Stimulated activated CD8-positive, alpha-beta memory T cell treated with anti-CD3 and anti-CD28 coated beads, Interleukin-7, amount 100 ng/mL, for 1 hour (primary cell): ENCODE results near the gene ANXA6.

Experiments
- DNase-seq, 2 donors: peaks; one replicate each; pipeline ENCODE4 v3.0.0-alpha.2; 2020; ENCODE audit warnings: low read depth in 2 of 2

The ANXA6 gene

GRCh38 chr5:151067632-151068432 is 89.7 kb downstream of the ANXA6 start:
- no peak for DNase-seq

GRCh38 chr5:151066920-151067319 is 90.7 kb downstream of the ANXA6 start:
- no peak for DNase-seq

- DNase-seq: no peak
Observed at GRCh38 chr5:151065609-151066008, 92.0 kb downstream of the ANXA6 start.

DNA sequence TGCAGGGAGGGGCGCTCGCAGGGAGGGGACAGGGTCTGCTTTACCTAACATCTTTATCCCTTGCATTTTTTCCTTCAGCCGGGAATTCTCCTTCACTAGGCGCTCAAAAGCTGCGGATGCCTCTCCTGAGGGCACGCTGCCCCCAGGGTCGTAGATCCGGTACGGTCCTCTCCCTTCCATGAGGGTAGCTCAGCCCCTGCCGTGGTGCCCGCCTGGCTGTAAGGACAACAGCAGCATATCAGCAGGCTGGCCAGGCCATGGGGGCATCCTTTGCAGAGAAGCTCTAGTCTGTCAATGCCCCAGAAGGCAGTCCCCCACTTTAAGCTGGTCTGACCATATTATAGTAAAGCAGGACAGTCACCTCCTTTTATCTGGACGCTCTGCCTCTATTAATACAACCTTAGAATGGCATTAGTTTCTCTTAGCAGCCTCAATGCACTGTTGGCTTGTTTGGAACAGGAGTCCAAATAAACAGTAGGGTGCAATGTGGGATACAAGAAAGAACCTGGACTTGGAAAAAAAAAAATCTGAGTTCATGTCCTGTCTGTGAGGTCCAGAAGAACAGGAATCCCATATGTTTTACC is 92.6 kb downstream of the ANXA6 start:
- DNase-seq: no peak

GRCh38 chr5:151063142-151063989 is 94.2 kb downstream of the ANXA6 start:
- no peak for DNase-seq

GRCh38 chr5:151062405-151063141 is 95.0 kb downstream of the ANXA6 start:
- no peak for DNase-seq

GRCh38 chr5:151060742-151061141 is 96.8 kb downstream of the ANXA6 start:
- no peak for DNase-seq

- no peak for DNase-seq
Observed at GRCh38 chr5:151058891-151059489, 98.6 kb downstream of the ANXA6 start.

DNA sequence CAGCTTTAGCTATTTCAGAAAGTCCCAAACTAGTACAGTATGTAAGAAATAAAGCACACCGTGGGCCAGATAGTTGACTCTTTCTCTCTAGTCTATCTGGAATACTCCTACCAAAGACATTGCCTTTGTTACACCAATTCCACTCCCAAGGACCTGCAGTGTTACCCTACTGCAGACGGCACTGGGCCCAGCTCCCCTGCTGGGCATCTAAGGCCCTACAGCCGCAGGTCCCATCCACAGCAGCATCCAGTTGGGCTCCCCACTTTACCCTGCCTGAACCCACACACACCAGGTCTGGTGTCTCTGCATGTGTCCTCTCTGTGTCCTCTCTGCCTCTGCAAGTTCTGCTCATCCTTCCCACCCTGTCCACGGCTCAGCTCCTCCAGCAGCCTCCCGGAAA is 99.3 kb downstream of the ANXA6 start:
- no peak for DNase-seq

- no peak for DNase-seq
Observed at GRCh38 chr5:151056379-151057325, 100.9 kb downstream of the ANXA6 start.

DNA sequence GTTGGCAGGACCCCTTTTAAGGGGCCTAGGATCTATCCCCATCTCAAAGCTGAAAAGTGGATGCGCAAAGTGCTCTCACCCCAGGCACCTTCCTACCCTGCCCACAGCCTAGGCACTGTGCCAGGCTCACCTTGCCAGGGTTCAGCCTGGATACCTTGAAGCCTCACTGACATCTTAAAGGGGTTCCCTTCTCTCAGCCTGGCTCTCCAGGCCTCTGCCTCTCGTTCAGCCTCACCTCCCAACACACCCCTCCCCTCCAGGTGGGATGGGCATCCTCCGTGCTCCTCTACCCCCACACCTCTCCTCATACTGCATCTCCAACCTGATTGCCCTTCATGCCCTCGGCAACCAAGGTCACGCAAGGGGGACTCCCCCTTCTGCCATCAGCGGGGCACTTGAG is 102.2 kb downstream of the ANXA6 start:
- DNase-seq: no peak

DNA sequence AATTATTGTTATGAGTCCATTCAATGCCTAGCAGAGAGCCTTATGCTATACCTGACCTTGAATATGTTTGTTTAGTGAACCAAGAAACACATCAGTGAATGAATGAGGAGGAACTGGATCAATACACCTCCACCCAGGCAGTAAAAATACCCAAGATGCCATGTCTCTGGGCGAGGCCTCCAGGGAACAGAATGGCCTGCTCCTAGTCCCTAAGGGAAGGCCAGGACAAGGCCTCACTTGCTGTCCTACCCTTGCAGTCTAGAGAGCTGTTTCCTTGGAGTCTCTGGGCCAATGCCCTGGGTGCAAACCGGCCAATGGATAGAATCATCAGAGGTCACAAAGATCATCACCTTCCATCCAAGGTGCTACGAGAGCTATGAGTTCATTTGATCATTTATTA is 102.9 kb downstream of the ANXA6 start:
- DNase-seq: no peak

DNA sequence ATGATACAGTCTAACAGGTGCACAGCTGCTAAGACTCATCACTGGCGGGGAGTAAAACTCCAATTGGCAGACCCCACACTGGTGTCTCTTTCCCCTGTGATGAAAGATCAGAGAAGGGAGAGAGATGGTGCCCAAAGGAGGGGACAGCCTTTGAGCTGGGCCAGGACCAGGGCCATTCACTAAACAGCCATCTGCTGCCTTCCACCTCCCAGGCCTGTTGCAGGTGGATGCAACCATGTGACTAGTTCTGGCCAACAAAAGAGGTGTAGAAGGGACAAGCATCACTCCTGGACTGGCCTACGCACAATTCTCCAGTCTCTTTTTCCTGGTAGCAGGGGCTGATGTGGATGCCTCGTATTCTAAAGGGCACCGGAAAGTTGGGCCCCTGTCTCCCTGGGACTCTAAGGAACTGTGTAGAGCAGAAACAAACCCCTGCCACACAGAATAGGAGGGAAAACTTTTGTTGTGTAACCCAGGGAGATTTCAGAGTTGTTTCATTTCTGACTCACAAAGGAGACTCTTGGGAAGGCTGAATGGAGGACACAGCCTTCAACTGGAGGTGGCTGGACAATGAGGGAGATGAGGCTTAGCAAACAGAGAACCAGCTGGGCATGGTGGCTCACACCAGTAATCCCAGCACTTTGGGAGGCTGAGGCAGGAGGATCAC is 103.7 kb downstream of the ANXA6 start:
- DNase-seq: no peak

DNA sequence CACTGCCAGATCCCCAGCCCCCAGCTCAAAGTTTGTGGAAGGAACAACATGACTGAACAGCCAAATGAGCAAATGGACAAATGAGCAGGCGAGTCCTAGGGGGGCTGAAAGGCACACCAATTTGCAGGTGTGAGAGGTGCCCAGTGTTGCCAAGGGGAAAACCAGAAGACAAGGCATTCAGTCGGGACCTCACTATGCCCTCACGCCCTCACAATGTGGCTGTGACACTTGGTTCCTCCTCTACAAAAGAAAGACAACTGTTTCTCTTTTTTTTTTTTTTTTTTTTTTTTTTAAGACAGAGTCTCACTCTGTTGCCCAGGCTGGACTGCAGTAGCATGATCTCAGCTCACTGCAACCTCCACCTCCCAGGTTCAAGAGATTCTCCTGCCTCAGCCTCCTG is 104.7 kb downstream of the ANXA6 start:
- DNase-seq: no peak

GRCh38 chr5:151051931-151052608 is 105.5 kb downstream of the ANXA6 start:
- no peak for DNase-seq

- peak; percentile 34 to 51 for DNase-seq
Observed at GRCh38 chr5:151051066-151051930, 106.3 kb downstream of the ANXA6 start.
